HCT116 (cell line): ENCODE measurements around the gene CPLX3. TPM values are rescaled to one million over a fixed set of nuclear protein-coding genes. Genes with fewer than 3 reads are reported as not detected.

Experiments used
- ATAC-seq: fragments of 200-7000 bp; cut with Tn5 transposase; 2 replicates; pipeline ENCODE4 v1.9.1; 2020; ENCODE audit warnings: mild to moderate bottlenecking, moderate library complexity
- BruUV-seq: library from RNA; stranded (reverse); fragments of 400-500 nt; replicated peaks from 2 replicates; lab custom pipeline; 2021; lab: Mats Ljungman, UMichigan
- CTCF ChIA-PET: fragments of 300-600 bp; sonication (Branson Sonifier 250); formaldehyde crosslinking; loops from one replicate; lab custom pipeline; 2021; ENCODE audit warnings: antibody characterized with exemption; lab: Charles Lee
- POLR2A ChIA-PET: fragments of 300-600, 350-600 bp; sonication (Branson Sonifier 250); formaldehyde crosslinking; loops from one replicate; lab custom pipeline; 2021; ENCODE audit warnings: antibody characterized with exemption; lab: Charles Lee
- RAD21 ChIA-PET, 2 experiments: fragments of 300-600 bp; sonication (Branson Sonifier 250); formaldehyde crosslinking; loops; one replicate each; lab custom pipeline; 2023; ENCODE audit warnings: low total read pairs in 2 of 2; ENCODE audit not compliant: uncharacterized antibody in 2 of 2, unreplicated experiment in 2 of 2, low non-redundant PET in 1 of 2; lab: Charles Lee
- DNase-seq: peaks from one replicate; pipeline ENCODE4 v3.0.0-alpha.2; 2010; ENCODE audit warnings: low read depth, low spot score
- H2AFZ ChIP-seq: fragments of 200-600 bp; shearing (Covaris generic), sonication (generic); 2 replicates; pipeline ENCODE4 v1.6.1; 2017; ENCODE audit warnings: low read depth, mixed run types, mixed read lengths, antibody characterized with exemption, low read length; ENCODE audit not compliant: poor library complexity, severe bottlenecking
- H3K27ac ChIP-seq: 2 replicates; pipeline ENCODE4 v1.5.1; 2012; ENCODE audit warnings: low read depth, low read length
- H3K27me3 ChIP-seq: fragments of 200-600 bp; sonication (generic); 2 replicates; pipeline ENCODE4 v1.6.1; 2016; ENCODE audit warnings: mixed run types, low read length, mixed read lengths; ENCODE audit not compliant: insufficient read depth
- H3K36me3 ChIP-seq, 2 experiments: fragments of 200-500 bp in 1 of 2; fragments of 200-600 bp in 1 of 2; sonication (Bioruptor generic) in 1 of 2; sonication (generic) in 1 of 2; 2 replicates each; pipeline versions ENCODE4 v1.5.1 to v1.6.1; 2014 to 2016; ENCODE audit warnings: low read length in 2 of 2, inconsistent platforms in 1 of 2, mixed read lengths in 1 of 2, mixed run types in 1 of 2; ENCODE audit not compliant: insufficient read depth in 2 of 2, control insufficient read depth in 1 of 2
- H3K4me1 ChIP-seq, 2 experiments: fragments of 200-600 bp in 1 of 2; sonication (generic) in 1 of 2; 2 replicates each; pipeline versions ENCODE4 v1.5.1 to v1.6.1; 2012 to 2017; ENCODE audit warnings: low read length in 2 of 2, inconsistent platforms in 1 of 2, mild to moderate bottlenecking in 1 of 2, mixed read lengths in 1 of 2, mixed run types in 1 of 2, moderate library complexity in 1 of 2; ENCODE audit not compliant: insufficient read depth in 2 of 2, control insufficient read depth in 1 of 2
- H3K4me2 ChIP-seq: fragments of 200-600 bp; sonication (generic); 2 replicates; pipeline ENCODE4 v1.6.1; 2017; ENCODE audit warnings: mixed run types, low read length, mixed read lengths
- H3K4me3 ChIP-seq, 2 experiments: fragments of 200-600 bp in 1 of 2; sonication (generic) in 1 of 2; replicated peaks in 1 of 2; 2 replicates each; pipeline ENCODE4 v1.5.1; 2011 to 2016; ENCODE audit warnings: low read length in 2 of 2, control low read depth in 1 of 2, low read depth in 1 of 2, mild to moderate bottlenecking in 1 of 2, mixed read lengths in 1 of 2, mixed run types in 1 of 2
- H3K79me2 ChIP-seq: fragments of 200-600 bp; sonication (generic); 2 replicates; pipeline ENCODE4 v1.6.1; 2017; ENCODE audit warnings: mild to moderate bottlenecking, mixed run types, low read length, moderate library complexity, mixed read lengths; ENCODE audit not compliant: insufficient read depth
- H3K9ac ChIP-seq: fragments of 200-600 bp; sonication (generic); 2 replicates; pipeline ENCODE4 v1.6.1; 2016; ENCODE audit warnings: low read length, mixed read lengths
- H3K9me2 ChIP-seq: fragments of 200-600 bp; sonication (generic), shearing (Covaris generic); 2 replicates; pipeline ENCODE4 v1.6.1; 2017; ENCODE audit warnings: mixed run types, mild to moderate bottlenecking, moderate library complexity; ENCODE audit not compliant: insufficient read depth
- H3K9me3 ChIP-seq, 2 experiments: fragments of 200-500 bp in 1 of 2; fragments of 200-600 bp in 1 of 2; sonication (Bioruptor generic) in 1 of 2; sonication (generic) in 1 of 2; 2 replicates each; pipeline ENCODE4 v1.6.1; 2014 to 2017; ENCODE audit warnings: low read length in 2 of 2, mixed read lengths in 2 of 2, inconsistent platforms in 1 of 2, low read depth in 1 of 2, mild to moderate bottlenecking in 1 of 2, mixed run types in 1 of 2, moderate library complexity in 1 of 2; ENCODE audit not compliant: control insufficient read depth in 1 of 2, insufficient read depth in 1 of 2
- H4K20me1 ChIP-seq: fragments of 200-600 bp; sonication (generic), shearing (Covaris generic); 2 replicates; pipeline ENCODE4 v1.6.1; 2017; ENCODE audit warnings: mixed run types, mild to moderate bottlenecking, moderate library complexity; ENCODE audit not compliant: insufficient read depth
- ATF3 ChIP-seq: IDR thresholded peaks from 2 replicates; pipeline ENCODE4 v1.6.1; 2012
- CBX3 ChIP-seq: IDR thresholded peaks from 2 replicates; pipeline ENCODE4 v1.6.1; 2012; ENCODE audit warnings: low read depth
- CEBPB ChIP-seq: IDR thresholded peaks from 2 replicates; pipeline ENCODE4 v1.6.1; 2012; ENCODE audit warnings: low read depth
- ELF1 ChIP-seq: IDR thresholded peaks from 2 replicates; pipeline ENCODE4 v1.6.1; 2012; ENCODE audit warnings: low read depth, borderline replicate concordance
- EZH2 ChIP-seq: fragments of 200-600 bp; sonication (generic); IDR thresholded peaks from 2 replicates; pipeline ENCODE4 v1.6.1; 2017; ENCODE audit warnings: antibody characterized with exemption, mixed run types
- RAD21 ChIP-seq: IDR thresholded peaks from 2 replicates; pipeline ENCODE4 v1.6.1; 2012; ENCODE audit warnings: low read depth, mild to moderate bottlenecking
- SIN3A ChIP-seq: IDR thresholded peaks from 2 replicates; pipeline ENCODE4 v1.6.1; 2012; ENCODE audit warnings: low read depth
- SP1 ChIP-seq: IDR thresholded peaks from 2 replicates; pipeline ENCODE4 v1.6.1; 2012; ENCODE audit warnings: low read depth
- SRF ChIP-seq: IDR thresholded peaks from 2 replicates; pipeline ENCODE4 v1.6.1; 2012; ENCODE audit warnings: low read depth
- TCF7L2 ChIP-seq: IDR thresholded peaks from 2 replicates; pipeline ENCODE4 v1.7.0; 2011; ENCODE audit warnings: borderline replicate concordance, inconsistent platforms; ENCODE audit not compliant: insufficient read depth, insufficient read length; ENCODE audit errors: extremely low read depth
- ZFX ChIP-seq: fragments of 450-650 bp; IDR thresholded peaks from 2 replicates; pipeline ENCODE4 v1.6.1; 2017
- intact Hi-C: fragments of 100-400 bp; cut with micrococcal nuclease; formaldehyde crosslinking; loops from 2 replicates; pipeline ENCODE4 v1.10.0; 2022
- total RNA-seq: library from RNA; stranded (reverse); gene quantifications from one replicate; pipeline ENCODE4 v1.2.1, GENCODE V29; 2021; ENCODE audit not compliant: unreplicated experiment
- TF ChIP-seq, protein P1 (sequence below): IDR thresholded peaks from 2 replicates; pipeline ENCODE4 v1.6.1; 2011; ENCODE audit warnings: mild to moderate bottlenecking, low read length, moderate library complexity; ENCODE audit not compliant: insufficient replicate concordance; ENCODE audit errors: extremely low read depth

The CPLX3 gene
- total RNA-seq, 1 experiment from 2014 or later: not detected

DNA sequence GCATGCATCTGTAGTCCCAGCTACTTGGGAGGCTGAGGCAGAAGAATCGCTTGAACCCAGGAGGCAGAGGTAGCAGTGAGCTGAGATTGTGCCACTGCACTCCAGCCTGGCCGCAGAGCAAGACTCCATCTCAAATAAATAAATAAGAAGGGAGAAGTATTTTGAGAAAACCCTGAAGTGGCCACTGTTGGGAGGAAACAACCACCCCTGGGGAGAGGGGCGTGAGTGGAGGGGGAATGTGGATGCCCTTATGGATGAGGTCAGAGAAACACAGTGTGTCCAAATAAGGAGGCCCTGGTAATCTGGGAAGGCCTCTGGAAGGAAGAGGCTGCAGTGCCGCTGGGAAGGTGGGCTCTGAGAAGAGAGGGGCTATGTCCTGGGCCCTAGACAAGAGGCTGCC is 4.2 kb upstream of the CPLX3 start:
- no peak overlapping the region for H2AFZ ChIP-seq
- no peaks in the 10 kb centered on the region for H3K79me2 ChIP-seq
- H3K9me3 ChIP-seq: no peaks in the 10 kb centered on the region
- ChIA-PET RAD21 (no interaction called here), CTCF (no interaction called here), POLR2A (no interaction called here)
- H3K27me3 ChIP-seq: peaks cover 5% of the 10 kb centered on the region; the same call in 1 of the 2 replicates
- H3K36me3 ChIP-seq: no peaks in the 10 kb centered on the region
- DNase-seq: no peak
- H3K27ac ChIP-seq: no peak overlapping the region
- intact Hi-C loops: no loop called here
- no peak overlapping the region for H3K9ac ChIP-seq
- H3K4me2 ChIP-seq: no peak overlapping the region
- TF ChIP-seq TCF7L2 (no peak), SRF (no peak), EZH2 (no peak), SP1 (no peak), RAD21 (no peak), SIN3A (no peak), ATF3 (no peak), CBX3 (no peak), CEBPB (no peak), ZFX (no peak), ELF1 (no peak)
- TF ChIP-seq, protein P1, sequence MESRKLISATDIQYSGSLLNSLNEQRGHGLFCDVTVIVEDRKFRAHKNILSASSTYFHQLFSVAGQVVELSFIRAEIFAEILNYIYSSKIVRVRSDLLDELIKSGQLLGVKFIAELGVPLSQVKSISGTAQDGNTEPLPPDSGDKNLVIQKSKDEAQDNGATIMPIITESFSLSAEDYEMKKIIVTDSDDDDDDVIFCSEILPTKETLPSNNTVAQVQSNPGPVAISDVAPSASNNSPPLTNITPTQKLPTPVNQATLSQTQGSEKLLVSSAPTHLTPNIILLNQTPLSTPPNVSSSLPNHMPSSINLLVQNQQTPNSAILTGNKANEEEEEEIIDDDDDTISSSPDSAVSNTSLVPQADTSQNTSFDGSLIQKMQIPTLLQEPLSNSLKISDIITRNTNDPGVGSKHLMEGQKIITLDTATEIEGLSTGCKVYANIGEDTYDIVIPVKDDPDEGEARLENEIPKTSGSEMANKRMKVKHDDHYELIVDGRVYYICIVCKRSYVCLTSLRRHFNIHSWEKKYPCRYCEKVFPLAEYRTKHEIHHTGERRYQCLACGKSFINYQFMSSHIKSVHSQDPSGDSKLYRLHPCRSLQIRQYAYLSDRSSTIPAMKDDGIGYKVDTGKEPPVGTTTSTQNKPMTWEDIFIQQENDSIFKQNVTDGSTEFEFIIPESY: no peak
- BruUV-seq: no TSS peak
- no peaks in the 10 kb centered on the region for H4K20me1 ChIP-seq
- H3K9me2 ChIP-seq: no peaks in the 10 kb centered on the region
- no peak for ATAC-seq
- peaks cover 14 to 23% of the 10 kb centered on the region in 2 experiments for H3K4me1 ChIP-seq
- H3K4me3 ChIP-seq: no peak overlapping the region
